Effector memory CD4-positive, alpha-beta T cell (primary cell): Measurements from ENCODE around the gene PNMA8B.
A peak's percentile ranks its signal among the peaks of the same experiment; 100 is the strongest.
"Not testable (repeated sequence)": the region's sequence is repeated elsewhere in the genome, so short reads cannot be mapped to it uniquely, and the experiment has no call there.

ENCODE experiments used
- DNase-seq, 3 donors: peaks; one replicate each; pipeline ENCODE4 v3.0.0-alpha.2; 2020
- H3K27ac ChIP-seq: 2 replicates; pipeline ENCODE4 v1.7.0; 2013; ENCODE audit warnings: mild to moderate bottlenecking, low read length, moderate library complexity; ENCODE audit not compliant: insufficient read depth, poor library complexity, severe bottlenecking
- H3K27me3 ChIP-seq: replicated peaks from 2 replicates; pipeline ENCODE4 v1.7.0; 2013; ENCODE audit warnings: mild to moderate bottlenecking, low read length; ENCODE audit not compliant: insufficient read depth, control insufficient read depth, poor library complexity, severe bottlenecking
- H3K36me3 ChIP-seq: 2 replicates; pipeline ENCODE4 v1.7.0; 2013; ENCODE audit warnings: mild to moderate bottlenecking, low read length, moderate library complexity; ENCODE audit not compliant: control insufficient read depth, insufficient read depth
- H3K4me1 ChIP-seq: 2 replicates; pipeline ENCODE4 v1.7.0; 2013; ENCODE audit warnings: low read length, mild to moderate bottlenecking; ENCODE audit not compliant: control insufficient read depth, insufficient read depth, poor library complexity, severe bottlenecking
- H3K4me3 ChIP-seq: 2 replicates; pipeline ENCODE4 v1.7.0; 2013; ENCODE audit warnings: low read length, low read depth, mild to moderate bottlenecking; ENCODE audit not compliant: insufficient read depth, poor library complexity, severe bottlenecking
- H3K9me3 ChIP-seq: 2 replicates; pipeline ENCODE4 v1.7.0; 2013; ENCODE audit warnings: mild to moderate bottlenecking, low read length, moderate library complexity; ENCODE audit not compliant: control insufficient read depth

PNMA8B gene

GRCh38 chr19:46528601-46529590 lies 33.2 kb upstream of the PNMA8B start:
- Histone ChIP-seq H3K27me3 (no peaks in the 10 kb centered on the region), H3K27ac (no peak overlapping the region), H3K9me3 (peaks cover 3% of the 10 kb centered on the region), H3K36me3 (no peaks in the 10 kb centered on the region), H3K4me3 (no peak overlapping the region), H3K4me1 (peaks cover 8% of the 10 kb centered on the region)
- DNase-seq: no peak

GRCh38 chr19:46526801-46527200 lies 31.1 kb upstream of the PNMA8B start:
- H3K4me3 ChIP-seq, DNase-seq, H3K36me3 ChIP-seq: not testable (repeated sequence)

GRCh38 chr19:46524308-46524707 lies 28.6 kb upstream of the PNMA8B start:
- DNase-seq: no peak

More at GRCh38 chr19:46526801-46527200, 31.1 kb upstream of the PNMA8B start:
- peaks cover 18% of the 10 kb centered on the region for H3K4me1 ChIP-seq
- H3K27me3 ChIP-seq, H3K27ac ChIP-seq, H3K9me3 ChIP-seq: not testable (repeated sequence)

GRCh38 chr19:46522988-46523387 lies 27.3 kb upstream of the PNMA8B start:
- Histone ChIP-seq H3K4me1 (peaks cover 27% of the 10 kb centered on the region), H3K27ac (peak overlapping the region; percentile 37)
- not testable (repeated sequence) for DNase-seq

More at GRCh38 chr19:46524308-46524707, 28.6 kb upstream of the PNMA8B start:
- Histone ChIP-seq H3K36me3 (no peaks in the 10 kb centered on the region), H3K4me1 (peaks cover 29% of the 10 kb centered on the region), H3K27me3 (no peaks in the 10 kb centered on the region), H3K9me3 (peaks cover 3% of the 10 kb centered on the region), H3K27ac (no peak overlapping the region), H3K4me3 (no peak overlapping the region)

GRCh38 chr19:46521241-46521868 lies 25.7 kb upstream of the PNMA8B start:
- DNase-seq: no peak
- Histone ChIP-seq H3K27me3 (no peaks in the 10 kb centered on the region), H3K9me3 (peaks cover 3% of the 10 kb centered on the region), H3K27ac (no peak overlapping the region), H3K36me3 (no peaks in the 10 kb centered on the region), H3K4me1 (peaks cover 27% of the 10 kb centered on the region), H3K4me3 (no peak overlapping the region)

More at GRCh38 chr19:46522988-46523387, 27.3 kb upstream of the PNMA8B start:
- not testable (repeated sequence) for H3K36me3 ChIP-seq, H3K9me3 ChIP-seq, H3K27me3 ChIP-seq, H3K4me3 ChIP-seq

- Histone ChIP-seq H3K9me3 (peaks cover 3% of the 10 kb centered on the region), H3K4me1 (peaks cover 32% of the 10 kb centered on the region), H3K36me3 (no peaks in the 10 kb centered on the region), H3K27ac (peak overlapping the region; percentile 18), H3K27me3 (no peaks in the 10 kb centered on the region), H3K4me3 (no peak overlapping the region)
- no peak for DNase-seq
Observed at GRCh38 chr19:46520616-46521015, 24.9 kb upstream of the PNMA8B start.

GRCh38 chr19:46517471-46517870 lies 21.8 kb upstream of the PNMA8B start:
- H3K27me3 ChIP-seq: no peaks in the 10 kb centered on the region
- no peak for DNase-seq
- H3K36me3 ChIP-seq: no peaks in the 10 kb centered on the region
- no peak overlapping the region for H3K27ac ChIP-seq
- H3K4me3 ChIP-seq: no peak overlapping the region
- H3K9me3 ChIP-seq: no peaks in the 10 kb centered on the region
- peaks cover 18% of the 10 kb centered on the region for H3K4me1 ChIP-seq

GRCh38 chr19:46515879-46516350 lies 20.2 kb upstream of the PNMA8B start:
- H3K27me3 ChIP-seq: no peaks in the 10 kb centered on the region
- H3K4me3 ChIP-seq: no peak overlapping the region
- H3K36me3 ChIP-seq: no peaks in the 10 kb centered on the region
- H3K27ac ChIP-seq: no peak overlapping the region
- H3K9me3 ChIP-seq: no peaks in the 10 kb centered on the region
- H3K4me1 ChIP-seq: peaks cover 18% of the 10 kb centered on the region
- no peak for DNase-seq

GRCh38 chr19:46515290-46515609 lies 19.6 kb upstream of the PNMA8B start:
- DNase-seq: no peak
- Histone ChIP-seq H3K36me3 (no peaks in the 10 kb centered on the region), H3K27ac (no peak overlapping the region), H3K9me3 (no peaks in the 10 kb centered on the region), H3K4me1 (peaks cover 12% of the 10 kb centered on the region), H3K4me3 (no peak overlapping the region), H3K27me3 (no peaks in the 10 kb centered on the region)
